Activated T-cell treated with anti-CD3 and anti-CD28 coated beads, Interleukin-2, amount 50 U/mL, for 4 hours (primary cell): ENCODE measurements around the gene EIF4ENIF1. TPM values are rescaled to one million over a fixed set of nuclear protein-coding genes. Genes with fewer than 3 reads are reported as not detected.
"Not testable (repeated sequence)": the region's sequence is repeated elsewhere in the genome, so short reads cannot be mapped to it uniquely, and the experiment has no call there.

ENCODE experiments used
- ATAC-seq, 2 donors: fragments of 200-7000 bp; cut with Tn5 transposase; one replicate each; pipeline ENCODE4 v1.10.0; 2021
- DNase-seq: peaks from one replicate; pipeline ENCODE4 v3.0.0-alpha.2; 2020
- H3K27me3 Mint-ChIP-seq: one replicate; pipeline ENCODE4 v1.8.0; 2021; ENCODE audit warnings: low read depth, mixed read lengths
- H3K36me3 Mint-ChIP-seq: one replicate; pipeline ENCODE4 v1.8.0; 2022; ENCODE audit warnings: mixed read lengths; ENCODE audit not compliant: insufficient read depth
- H3K4me1 Mint-ChIP-seq: one replicate; pipeline ENCODE4 v1.8.0; 2021; ENCODE audit warnings: low read depth, mixed read lengths
- H3K4me3 Mint-ChIP-seq: one replicate; pipeline ENCODE4 v1.8.0; 2021; ENCODE audit warnings: mild to moderate bottlenecking, moderate library complexity, mixed read lengths
- H3K9me3 Mint-ChIP-seq: one replicate; pipeline ENCODE4 v1.8.0; 2021; ENCODE audit warnings: mixed read lengths
- total RNA-seq, 3 donors: library from RNA; stranded (reverse); gene quantifications; one replicate each; pipeline ENCODE4 v1.2.1, GENCODE V29; 2021

The EIF4ENIF1 gene, protein sequence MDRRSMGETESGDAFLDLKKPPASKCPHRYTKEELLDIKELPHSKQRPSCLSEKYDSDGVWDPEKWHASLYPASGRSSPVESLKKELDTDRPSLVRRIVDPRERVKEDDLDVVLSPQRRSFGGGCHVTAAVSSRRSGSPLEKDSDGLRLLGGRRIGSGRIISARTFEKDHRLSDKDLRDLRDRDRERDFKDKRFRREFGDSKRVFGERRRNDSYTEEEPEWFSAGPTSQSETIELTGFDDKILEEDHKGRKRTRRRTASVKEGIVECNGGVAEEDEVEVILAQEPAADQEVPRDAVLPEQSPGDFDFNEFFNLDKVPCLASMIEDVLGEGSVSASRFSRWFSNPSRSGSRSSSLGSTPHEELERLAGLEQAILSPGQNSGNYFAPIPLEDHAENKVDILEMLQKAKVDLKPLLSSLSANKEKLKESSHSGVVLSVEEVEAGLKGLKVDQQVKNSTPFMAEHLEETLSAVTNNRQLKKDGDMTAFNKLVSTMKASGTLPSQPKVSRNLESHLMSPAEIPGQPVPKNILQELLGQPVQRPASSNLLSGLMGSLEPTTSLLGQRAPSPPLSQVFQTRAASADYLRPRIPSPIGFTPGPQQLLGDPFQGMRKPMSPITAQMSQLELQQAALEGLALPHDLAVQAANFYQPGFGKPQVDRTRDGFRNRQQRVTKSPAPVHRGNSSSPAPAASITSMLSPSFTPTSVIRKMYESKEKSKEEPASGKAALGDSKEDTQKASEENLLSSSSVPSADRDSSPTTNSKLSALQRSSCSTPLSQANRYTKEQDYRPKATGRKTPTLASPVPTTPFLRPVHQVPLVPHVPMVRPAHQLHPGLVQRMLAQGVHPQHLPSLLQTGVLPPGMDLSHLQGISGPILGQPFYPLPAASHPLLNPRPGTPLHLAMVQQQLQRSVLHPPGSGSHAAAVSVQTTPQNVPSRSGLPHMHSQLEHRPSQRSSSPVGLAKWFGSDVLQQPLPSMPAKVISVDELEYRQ
- total RNA-seq: 10 to 100 TPM; 40.0 to 47.2 (median 44.1) TPM

GRCh38 chr22:31489632-31490495, at the start of gene EIF4ENIF1:
Gene EIF4ENIF1, minus strand, starts transcription at chr22:31489842. Its CDS starts 1,124 bp downstream, at chr22:31488718.
- H3K27me3 Mint-ChIP-seq: no peaks in the 10 kb centered on the region

GRCh38 chr22:31538815-31539214, 49.2 kb upstream of the EIF4ENIF1 start:
- Mint-ChIP-seq H3K4me3 (no peak overlapping the region), H3K27me3 (no peaks in the 10 kb centered on the region), H3K36me3 (peaks cover 20% of the 10 kb centered on the region), H3K9me3 (no peaks in the 10 kb centered on the region), H3K4me1 (peaks cover 36% of the 10 kb centered on the region)
- ATAC-seq (peak; percentile 42 to 72), DNase-seq (no peak)

More at GRCh38 chr22:31489632-31490495, at the start of gene EIF4ENIF1:
- DNase-seq (peak; percentile 80), ATAC-seq (peak; percentile 80 to 81)
- peaks cover 16% of the 10 kb centered on the region for H3K36me3 Mint-ChIP-seq
- H3K4me1 Mint-ChIP-seq: peaks cover 44% of the 10 kb centered on the region
- H3K4me3 Mint-ChIP-seq: peak within 1 kb of the TSS; percentile 90
- no peaks in the 10 kb centered on the region for H3K9me3 Mint-ChIP-seq

DNA sequence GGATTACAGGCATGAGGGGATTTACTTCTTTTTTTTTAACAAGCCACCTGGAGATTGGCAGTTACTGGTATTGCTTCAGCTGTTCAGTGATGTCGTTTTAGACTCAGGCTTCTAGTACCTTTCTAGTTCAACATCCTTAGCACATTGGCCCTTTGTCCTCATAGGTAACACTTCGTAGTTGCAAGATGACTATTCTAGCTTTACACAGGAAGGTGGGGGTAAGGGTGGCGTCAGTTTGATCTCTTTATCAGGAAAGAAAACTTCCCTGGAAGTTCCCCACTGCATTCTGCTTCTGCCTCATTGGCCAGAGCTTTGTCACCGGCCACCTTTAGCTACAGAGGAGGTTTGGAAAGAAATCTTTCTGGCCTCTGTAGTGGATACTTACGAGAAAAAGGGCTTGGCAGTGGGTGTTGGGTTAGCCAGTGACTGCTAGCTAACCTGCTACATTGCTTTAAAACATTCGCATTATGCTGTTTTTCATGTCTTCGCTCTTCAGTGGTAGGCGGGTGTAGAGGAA, 47.4 kb upstream of the EIF4ENIF1 start:
- Mint-ChIP-seq H3K36me3 (peaks cover 30% of the 10 kb centered on the region), H3K4me1 (peaks cover 49% of the 10 kb centered on the region)

DNA sequence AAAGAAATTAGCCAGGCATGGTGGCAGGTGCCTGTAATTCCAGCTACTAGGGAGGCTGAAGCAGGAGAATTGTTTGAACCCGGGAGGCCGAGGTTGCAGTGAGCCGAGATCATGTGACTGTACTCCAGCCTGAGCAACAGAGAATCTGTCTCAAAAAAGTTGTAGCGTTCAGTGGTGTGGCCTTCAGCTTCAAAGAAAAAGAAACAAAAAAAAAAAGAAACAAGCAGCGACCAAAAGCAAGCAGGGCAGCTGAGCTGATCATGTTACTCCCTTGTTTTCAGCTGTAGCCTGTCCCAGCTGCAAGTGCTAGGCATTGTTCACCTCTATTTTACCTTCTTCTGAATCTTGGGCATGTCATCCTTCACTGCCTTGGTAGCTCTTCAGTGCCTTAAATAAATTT, 43.7 kb upstream of the EIF4ENIF1 start:
- no peaks in the 10 kb centered on the region for H3K27me3 Mint-ChIP-seq
- ATAC-seq: no peak
- H3K4me3 Mint-ChIP-seq: no peak overlapping the region

More for the DNA sequence above, 47.4 kb upstream of the EIF4ENIF1 start:
- Mint-ChIP-seq H3K27me3 (no peaks in the 10 kb centered on the region), H3K9me3 (no peaks in the 10 kb centered on the region), H3K4me3 (peak overlapping the region; percentile 11)
- ATAC-seq (peak; percentile 82 to 86), DNase-seq (no peak)

GRCh38 chr22:31532060-31532459, 42.4 kb upstream of the EIF4ENIF1 start:
- peaks cover 33% of the 10 kb centered on the region for H3K4me1 Mint-ChIP-seq

More for the DNA sequence above, 43.7 kb upstream of the EIF4ENIF1 start:
- no peak for DNase-seq
- Mint-ChIP-seq H3K4me1 (peaks cover 41% of the 10 kb centered on the region), H3K9me3 (no peaks in the 10 kb centered on the region), H3K36me3 (peaks cover 25% of the 10 kb centered on the region)

DNA sequence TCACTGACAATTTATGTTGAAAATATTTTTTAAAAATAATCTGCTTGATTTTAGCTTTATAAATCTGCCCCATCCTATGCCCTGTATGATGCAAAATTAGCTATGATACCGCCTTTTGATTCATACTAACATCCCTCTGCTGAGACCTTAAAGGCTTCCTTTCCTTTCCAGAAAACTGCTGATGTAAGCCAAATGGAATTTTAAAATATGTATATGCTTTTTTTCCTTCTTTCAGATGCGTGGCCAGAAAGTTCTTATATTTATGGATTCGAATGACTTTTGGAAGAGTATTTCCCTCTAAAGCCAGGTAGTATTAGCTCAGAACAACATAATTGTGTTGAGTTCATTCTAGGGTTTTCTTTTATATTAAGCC, 41.2 kb upstream of the EIF4ENIF1 start:
- peaks cover 27% of the 10 kb centered on the region for H3K36me3 Mint-ChIP-seq
- H3K27me3 Mint-ChIP-seq: no peaks in the 10 kb centered on the region
- no peak overlapping the region for H3K4me3 Mint-ChIP-seq
- DNase-seq (no peak), ATAC-seq (no peak)
- peaks cover 39% of the 10 kb centered on the region for H3K4me1 Mint-ChIP-seq
- H3K9me3 Mint-ChIP-seq: peaks cover 3% of the 10 kb centered on the region

More at GRCh38 chr22:31532060-31532459, 42.4 kb upstream of the EIF4ENIF1 start:
- Mint-ChIP-seq H3K4me3 (no peak overlapping the region), H3K27me3 (no peaks in the 10 kb centered on the region), H3K36me3 (peaks cover 26% of the 10 kb centered on the region), H3K9me3 (no peaks in the 10 kb centered on the region)
- no peak for ATAC-seq
- DNase-seq: no peak

DNA sequence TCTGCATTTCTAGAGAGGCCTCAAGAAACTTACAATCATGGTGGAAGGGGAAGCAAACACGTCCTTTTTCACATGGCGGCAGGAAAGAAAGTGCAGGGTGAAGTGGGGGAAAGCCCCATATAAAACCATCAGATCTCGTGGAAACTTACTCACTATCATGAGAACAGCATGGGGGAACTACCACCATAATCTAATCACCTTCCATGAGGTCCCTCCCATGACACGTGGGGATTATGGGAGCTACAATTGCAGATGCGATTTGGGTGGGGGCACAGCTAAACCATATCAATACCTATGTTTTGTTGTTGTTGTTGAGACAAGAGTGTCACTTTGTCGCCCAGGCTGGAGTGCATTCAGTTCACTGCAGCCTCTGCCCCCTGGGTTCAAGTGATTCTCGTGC, 36.6 kb upstream of the EIF4ENIF1 start:
- DNase-seq (peak; percentile 8), ATAC-seq (peak; percentile 93 to 96)
- Mint-ChIP-seq H3K36me3 (peaks cover 24% of the 10 kb centered on the region), H3K27me3 (no peaks in the 10 kb centered on the region), H3K9me3 (peaks cover 3% of the 10 kb centered on the region), H3K4me3 (peak overlapping the region; percentile 68), H3K4me1 (peaks cover 47% of the 10 kb centered on the region)

DNA sequence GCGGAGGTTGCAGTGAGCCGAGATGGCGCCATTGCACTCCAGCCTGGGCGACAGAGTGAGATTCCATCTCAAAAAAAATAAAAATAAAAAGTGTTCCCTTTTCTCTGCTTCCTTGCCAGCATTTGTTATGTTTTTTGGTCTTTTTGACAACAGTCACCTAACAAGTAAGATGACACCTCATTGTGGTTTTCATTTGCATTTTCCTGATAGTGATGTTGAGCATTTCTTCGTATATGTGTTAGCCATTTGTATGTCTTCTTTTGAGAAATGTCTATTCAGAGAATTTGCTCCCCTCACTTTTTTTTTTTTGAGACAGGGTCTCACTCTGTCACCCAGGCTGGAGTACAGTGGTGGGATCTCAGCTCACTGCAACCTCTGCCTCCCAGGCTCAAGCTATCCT, 34.5 kb upstream of the EIF4ENIF1 start:
- not testable (repeated sequence) for H3K9me3 Mint-ChIP-seq, H3K27me3 Mint-ChIP-seq, H3K4me3 Mint-ChIP-seq, DNase-seq
- ATAC-seq: peak; percentile 40 to 44
- H3K4me1 Mint-ChIP-seq: peaks cover 52% of the 10 kb centered on the region
- peaks cover 21% of the 10 kb centered on the region for H3K36me3 Mint-ChIP-seq

DNA sequence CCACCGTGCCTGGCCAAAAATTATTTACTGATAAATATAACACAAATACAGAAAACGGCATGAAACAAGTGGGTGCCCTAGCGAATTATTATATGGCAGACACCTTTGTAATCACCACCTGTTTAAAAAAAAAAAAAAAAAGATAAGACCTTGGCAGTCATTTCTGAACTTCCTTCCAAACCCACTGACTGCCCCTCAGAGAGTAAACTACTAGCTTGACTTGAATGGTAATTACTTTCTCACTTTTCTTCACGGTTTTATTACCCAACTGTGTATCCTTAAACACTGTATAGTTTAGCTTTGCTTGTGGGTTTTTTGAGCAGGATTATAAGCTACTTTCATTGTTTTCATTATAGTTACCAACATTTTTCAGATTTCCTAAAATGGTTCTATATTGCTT, 30.4 kb upstream of the EIF4ENIF1 start:
- Mint-ChIP-seq H3K27me3 (no peaks in the 10 kb centered on the region), H3K9me3 (no peaks in the 10 kb centered on the region), H3K4me3 (no peak overlapping the region), H3K4me1 (peaks cover 39% of the 10 kb centered on the region), H3K36me3 (peaks cover 28% of the 10 kb centered on the region)
- DNase-seq (no peak), ATAC-seq (no peak)

GRCh38 chr22:31509061-31509762, 19.6 kb upstream of the EIF4ENIF1 start:
- H3K36me3 Mint-ChIP-seq: peaks cover 37% of the 10 kb centered on the region

DNA sequence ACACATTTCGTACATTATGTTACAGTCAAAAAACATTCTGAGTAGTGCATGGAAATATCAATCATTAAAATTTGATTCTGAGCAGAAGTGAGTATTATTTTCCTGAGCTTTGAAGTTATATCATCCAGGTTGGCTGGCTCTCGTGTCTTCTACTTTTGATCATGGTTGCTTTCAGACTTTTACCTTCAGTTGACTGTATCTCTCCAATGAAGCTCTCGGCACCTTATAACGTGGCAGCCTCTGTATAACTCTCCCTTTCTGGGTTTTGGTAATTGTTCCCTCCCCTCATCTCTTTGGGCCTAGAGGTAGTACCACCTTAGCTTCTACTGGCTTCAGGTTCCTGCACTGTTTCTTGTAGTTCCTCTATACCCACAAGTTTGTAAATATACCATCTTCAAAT, 18.9 kb upstream of the EIF4ENIF1 start:
- ATAC-seq (no peak), DNase-seq (no peak)
- H3K9me3 Mint-ChIP-seq: peaks cover 6% of the 10 kb centered on the region
- peaks cover 43% of the 10 kb centered on the region for H3K4me1 Mint-ChIP-seq
- no peaks in the 10 kb centered on the region for H3K27me3 Mint-ChIP-seq
- no peak overlapping the region for H3K4me3 Mint-ChIP-seq
- H3K36me3 Mint-ChIP-seq: peaks cover 37% of the 10 kb centered on the region

More at GRCh38 chr22:31509061-31509762, 19.6 kb upstream of the EIF4ENIF1 start:
- peaks cover 6% of the 10 kb centered on the region for H3K9me3 Mint-ChIP-seq
- no peaks in the 10 kb centered on the region for H3K27me3 Mint-ChIP-seq
- H3K4me3 Mint-ChIP-seq: no peak overlapping the region
- no peak for ATAC-seq
- H3K4me1 Mint-ChIP-seq: peaks cover 39% of the 10 kb centered on the region
- DNase-seq: no peak

- Mint-ChIP-seq H3K4me1 (peaks cover 53% of the 10 kb centered on the region), H3K36me3 (peaks cover 33% of the 10 kb centered on the region)
- DNase-seq, H3K27me3 Mint-ChIP-seq, H3K9me3 Mint-ChIP-seq, H3K4me3 Mint-ChIP-seq, ATAC-seq: not testable (repeated sequence)
These were observed 17.9 kb upstream of the EIF4ENIF1 start for GRCh38 chr22:31507517-31507916.

- no peak overlapping the region for H3K4me3 Mint-ChIP-seq
- H3K4me1 Mint-ChIP-seq: peaks cover 61% of the 10 kb centered on the region
- no peaks in the 10 kb centered on the region for H3K27me3 Mint-ChIP-seq
- peaks cover 27% of the 10 kb centered on the region for H3K36me3 Mint-ChIP-seq
- peak in 1 of 2 donors; percentile 40 for ATAC-seq
- DNase-seq: no peak
- H3K9me3 Mint-ChIP-seq: peaks cover 6% of the 10 kb centered on the region
These were observed 14.6 kb upstream of the EIF4ENIF1 start for GRCh38 chr22:31504282-31504681.
